Muscle of leg (tissue), 11 donors: Measurements from ENCODE around the gene SKAP1. TPM values are rescaled to one million over a fixed set of nuclear protein-coding genes. Genes with fewer than 3 reads are reported as not detected.

Experiments
- DNase-seq: peaks from one replicate; pipeline ENCODE4 v3.0.0; 2013
- H3K27ac ChIP-seq: one replicate; pipeline ENCODE4 v1.5.1; 2013; ENCODE audit warnings: mild to moderate bottlenecking, low read length, control low read depth
- H3K27me3 ChIP-seq: one replicate; pipeline ENCODE4 v1.6.1; 2013; ENCODE audit warnings: low read length; ENCODE audit not compliant: control insufficient read depth, insufficient read depth
- H3K36me3 ChIP-seq: one replicate; pipeline ENCODE4 v1.6.1; 2013; ENCODE audit warnings: low read length; ENCODE audit not compliant: control insufficient read depth, insufficient read depth
- H3K4me1 ChIP-seq: one replicate; pipeline ENCODE4 v1.6.1; 2013; ENCODE audit warnings: low read length; ENCODE audit not compliant: control insufficient read depth, insufficient read depth
- H3K4me3 ChIP-seq: one replicate; pipeline ENCODE4 v1.5.1; 2013; ENCODE audit warnings: low read length, control low read depth
- H3K9me3 ChIP-seq: replicated peaks from 2 replicates; pipeline ENCODE4 v1.6.1; 2013; ENCODE audit warnings: low read depth, low read length; ENCODE audit not compliant: control insufficient read depth
- WGBS: methylation state at CpG from one replicate; pipeline ENCODE4 v1.1.5; 2013; ENCODE audit warnings: missing lambda C conversion rate; ENCODE audit not compliant: insufficient coverage; 5-methylcytosine and 5-hydroxymethylcytosine counted together
- polyA plus RNA-seq, 8 donors: library from polyadenylated mRNA; unstranded; fragments of 120-200 nt; gene quantifications; one replicate each; pipeline versions ENCODE4 v1.2.1 to v1.2.3, GENCODE V29; 2013; ENCODE audit warnings: inconsistent platforms in 1 of 8, low replicate concordance in 1 of 8; ENCODE audit not compliant: insufficient read length in 8 of 8, insufficient read depth in 1 of 8
- total RNA-seq: library from RNA; stranded (reverse); fragments of 120-200 nt; gene quantifications from one replicate; pipeline ENCODE4 v1.2.4, GENCODE V29; 2013

Gene SKAP1
- total and polyA plus RNA-seq, 9 donors = 0.22 to 0.52 (median 0.37) TPM; not detected in 1

DNA sequence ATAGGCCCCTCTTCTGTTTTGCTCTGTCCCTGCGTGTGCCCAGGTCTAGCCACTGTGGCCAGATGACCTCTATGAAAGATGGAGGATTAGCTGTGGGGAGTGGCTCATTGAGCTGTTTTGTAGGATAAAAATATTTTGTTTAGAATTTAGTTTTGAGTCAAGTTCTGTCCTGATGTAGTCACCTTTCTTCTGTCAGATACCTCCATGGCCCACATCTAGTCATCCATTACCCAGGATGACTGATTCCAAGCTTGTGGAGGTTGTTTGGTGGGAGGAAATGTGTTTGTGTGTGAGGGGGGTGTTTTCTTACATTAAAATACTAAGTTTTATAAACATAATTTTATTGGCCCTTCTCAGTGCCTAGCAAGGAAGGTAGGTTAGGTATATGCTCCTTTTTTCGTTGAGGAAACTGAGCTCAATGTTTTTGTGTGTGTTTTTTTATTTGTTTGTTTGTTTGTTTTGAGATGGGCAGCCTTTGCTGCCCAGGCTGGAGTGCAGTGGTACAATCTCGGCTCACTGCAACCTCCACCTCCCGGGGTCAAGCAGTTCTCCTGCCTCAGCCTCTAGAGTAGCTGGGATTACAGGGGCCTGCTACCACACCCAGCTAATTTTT, 306.1 kb downstream of the SKAP1 start:
- Histone ChIP-seq H3K4me3 (no peak overlapping the region), H3K9me3 (no peaks in the 10 kb centered on the region), H3K27me3 (no peaks in the 10 kb centered on the region), H3K36me3 (peaks cover 45% of the 10 kb centered on the region), H3K4me1 (peaks cover 18% of the 10 kb centered on the region), H3K27ac (no peak overlapping the region)
- WGBS = no CpG with 5 or more reads among the region's 4 CpGs
- DNase-seq = no peak

- H3K27ac ChIP-seq = no peak overlapping the region
- 58% methylated on average over 4 of the region's 6 CpGs for WGBS
- H3K4me3 ChIP-seq = no peak overlapping the region
- H3K27me3 ChIP-seq = no peaks in the 10 kb centered on the region
- H3K36me3 ChIP-seq = peaks cover 49% of the 10 kb centered on the region
- DNase-seq = no peak
- peaks cover 18% of the 10 kb centered on the region for H3K4me1 ChIP-seq
- no peaks in the 10 kb centered on the region for H3K9me3 ChIP-seq
These were observed 306.9 kb downstream of the SKAP1 start for GRCh38 chr17:48123111-48123510.

DNA sequence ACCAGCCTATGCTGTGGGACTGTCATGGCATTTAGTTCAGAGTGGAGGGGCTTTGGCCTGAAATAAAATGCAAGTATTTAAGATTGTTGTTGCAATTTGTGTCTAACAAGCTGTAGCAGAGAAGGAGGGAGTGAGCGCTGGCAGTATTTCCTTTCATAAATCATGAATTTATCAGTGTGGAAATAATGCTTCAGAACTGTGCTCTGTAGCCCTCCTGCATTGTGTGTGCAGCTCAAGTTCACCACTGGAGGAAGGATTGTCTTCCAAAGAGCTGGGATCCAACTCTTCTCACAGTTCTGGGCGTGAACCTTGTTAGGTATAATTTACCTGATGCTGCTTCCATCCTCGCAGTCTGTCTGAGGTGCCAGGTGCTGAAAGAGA, 307.4 kb downstream of the SKAP1 start:
- H3K27me3 ChIP-seq = no peaks in the 10 kb centered on the region
- H3K9me3 ChIP-seq = no peaks in the 10 kb centered on the region
- H3K27ac ChIP-seq = no peak overlapping the region
- H3K36me3 ChIP-seq = peaks cover 52% of the 10 kb centered on the region
- no peak for DNase-seq
- WGBS = 83% methylated on average over 1 of the region's 3 CpGs
- peaks cover 16% of the 10 kb centered on the region for H3K4me1 ChIP-seq
- H3K4me3 ChIP-seq = no peak overlapping the region

DNA sequence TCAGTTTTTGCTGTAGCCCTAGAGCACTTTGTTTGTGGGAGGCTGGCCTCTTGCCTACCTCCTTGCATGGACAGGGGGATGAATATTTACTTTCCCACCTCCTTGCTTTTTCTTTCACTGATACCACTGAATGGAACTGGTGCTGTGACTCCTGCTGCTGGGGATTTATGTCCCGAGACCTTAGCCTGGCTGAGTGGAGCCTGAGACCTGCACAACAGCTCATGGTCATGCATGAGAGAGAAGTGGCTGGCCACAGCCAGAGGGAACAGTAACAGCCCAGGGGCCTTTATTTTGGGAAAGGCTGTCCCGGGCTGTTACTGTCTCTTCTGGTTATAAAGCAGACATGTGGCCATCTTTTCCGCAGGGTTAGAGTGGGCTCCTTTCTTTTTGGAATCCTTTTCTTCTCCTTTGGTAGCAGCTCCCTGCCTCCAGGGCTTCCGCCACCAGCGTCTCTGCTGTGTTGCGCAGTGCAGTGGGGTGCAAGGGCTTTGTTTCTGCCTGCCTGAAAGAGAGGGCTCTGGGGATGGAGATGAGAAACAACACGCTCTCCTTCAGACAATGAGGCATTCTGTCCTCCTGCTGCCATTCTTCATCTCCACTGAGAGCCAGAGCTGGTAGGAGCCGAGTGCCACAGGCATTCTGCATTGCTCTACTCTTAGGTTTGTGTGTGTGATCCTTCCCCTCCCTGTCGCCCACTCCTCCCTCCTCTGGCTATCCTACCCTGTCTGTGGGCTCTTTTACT, 307.9 kb downstream of the SKAP1 start:
- Histone ChIP-seq H3K9me3 (no peaks in the 10 kb centered on the region), H3K27me3 (no peaks in the 10 kb centered on the region), H3K36me3 (peaks cover 57% of the 10 kb centered on the region), H3K27ac (no peak overlapping the region), H3K4me3 (no peak overlapping the region), H3K4me1 (peaks cover 10% of the 10 kb centered on the region)
- DNase-seq = no peak
- WGBS = 88% methylated on average over 1 of the region's 9 CpGs

DNA sequence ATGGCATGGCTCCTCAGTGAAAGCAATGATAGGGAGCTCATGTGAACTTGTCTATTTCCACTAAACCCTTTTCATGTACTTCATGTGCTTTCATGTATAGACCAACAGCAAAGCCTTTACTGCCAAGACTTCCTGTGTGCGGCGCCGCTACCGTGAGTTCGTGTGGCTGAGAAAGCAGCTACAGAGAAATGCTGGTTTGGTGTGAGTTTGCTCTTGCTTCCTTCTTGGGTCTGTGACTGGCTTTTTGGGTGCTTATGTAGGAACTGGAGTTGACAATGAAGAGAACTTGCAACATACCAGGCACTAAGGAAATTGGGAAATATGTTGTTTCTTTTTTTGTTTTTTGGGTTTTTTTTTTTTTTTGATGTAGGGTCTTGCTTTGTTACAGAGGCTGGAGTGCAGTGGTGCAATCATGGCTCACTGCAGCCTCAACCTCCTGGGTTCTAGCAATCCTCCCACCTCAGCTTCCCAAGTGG, 316.8 kb downstream of the SKAP1 start:
- H3K36me3 ChIP-seq = peaks cover 18% of the 10 kb centered on the region
- peak; percentile 59 for DNase-seq
- no peak overlapping the region for H3K27ac ChIP-seq
- H3K27me3 ChIP-seq = no peaks in the 10 kb centered on the region
- WGBS = 76% methylated on average over 5 of the region's 5 CpGs
- peaks cover 7% of the 10 kb centered on the region for H3K4me1 ChIP-seq
- no peak overlapping the region for H3K4me3 ChIP-seq
- no peaks in the 10 kb centered on the region for H3K9me3 ChIP-seq

- DNase-seq = no peak
- no peaks in the 10 kb centered on the region for H3K9me3 ChIP-seq
- no peak overlapping the region for H3K27ac ChIP-seq
- H3K4me1 ChIP-seq = peaks cover 9% of the 10 kb centered on the region
- no peak overlapping the region for H3K4me3 ChIP-seq
- no peaks in the 10 kb centered on the region for H3K27me3 ChIP-seq
- peaks cover 11% of the 10 kb centered on the region for H3K36me3 ChIP-seq
- no CpG with 5 or more reads among the region's 2 CpGs for WGBS
These were observed 318.1 kb downstream of the SKAP1 start for GRCh38 chr17:48111937-48112241.

- 58% methylated on average over 9 of the region's 9 CpGs for WGBS
- Histone ChIP-seq H3K9me3 (no peaks in the 10 kb centered on the region), H3K4me3 (no peak overlapping the region), H3K27ac (no peak overlapping the region), H3K36me3 (peaks cover 8% of the 10 kb centered on the region), H3K27me3 (no peaks in the 10 kb centered on the region), H3K4me1 (peaks cover 12% of the 10 kb centered on the region)
- no peak for DNase-seq
These were observed 319.3 kb downstream of the SKAP1 start for GRCh38 chr17:48110761-48111160.

DNA sequence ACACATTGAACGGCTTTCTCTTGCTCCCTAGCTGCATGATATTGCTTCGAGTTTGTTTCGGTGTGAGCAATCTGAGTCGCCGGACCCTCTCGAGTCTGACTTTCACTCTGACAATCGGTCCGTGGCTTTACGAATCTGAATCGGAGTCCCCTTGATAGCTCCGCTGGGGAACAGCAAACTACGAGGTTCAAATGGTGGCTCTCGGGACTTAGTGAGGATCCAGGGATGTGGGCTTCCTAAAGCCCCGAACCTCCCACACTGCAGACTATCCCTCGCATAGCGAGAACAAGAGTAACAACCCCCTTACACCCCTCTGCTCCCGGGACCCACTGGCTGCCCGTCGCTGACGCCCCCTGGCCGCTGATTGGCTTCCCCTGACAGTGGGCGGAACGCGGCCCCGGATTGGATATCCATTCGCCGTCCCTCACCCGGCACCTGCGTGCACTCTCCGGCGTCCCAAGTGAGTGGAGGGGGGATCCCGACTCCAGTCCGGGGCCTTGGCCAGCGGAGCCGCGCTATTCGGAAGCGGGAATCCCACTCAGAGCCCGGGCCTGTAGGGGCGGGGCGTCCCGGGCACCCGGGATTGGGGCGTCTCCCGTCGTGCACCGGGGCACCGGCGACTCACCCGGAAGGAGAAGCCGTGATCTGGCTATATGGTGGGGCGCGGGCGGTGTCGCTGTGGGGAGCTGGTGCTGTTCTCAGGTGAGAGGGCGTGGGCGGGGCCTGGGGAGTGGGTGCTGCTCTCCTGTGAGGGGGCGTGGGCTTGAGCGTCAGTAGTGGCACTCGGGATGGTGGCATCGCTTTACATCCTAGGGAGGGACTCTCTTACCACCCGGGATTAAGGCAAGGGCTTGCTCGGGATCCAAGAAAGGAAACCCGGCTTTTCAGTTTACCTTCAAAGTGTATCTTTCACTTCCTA, 322.6 kb downstream of the SKAP1 start, which contains the start of gene SNX11:
TSS of gene SNX11 (plus strand) at position 630 of the 919 bp plus-strand sequence. CDS start 4,278 bp downstream, outside the sequence.
- no peaks in the 10 kb centered on the region for H3K27me3 ChIP-seq
- H3K9me3 ChIP-seq = no peaks in the 10 kb centered on the region
- peaks cover 12% of the 10 kb centered on the region for H3K4me1 ChIP-seq
- H3K27ac ChIP-seq = peak within 1 kb of the TSS; percentile 83
- DNase-seq = peak; percentile 93
- H3K4me3 ChIP-seq = peak within 1 kb of the TSS; percentile 62
- no peaks in the 10 kb centered on the region for H3K36me3 ChIP-seq
- WGBS = under 1% methylated on average over 47 of the region's 64 CpGs

DNA sequence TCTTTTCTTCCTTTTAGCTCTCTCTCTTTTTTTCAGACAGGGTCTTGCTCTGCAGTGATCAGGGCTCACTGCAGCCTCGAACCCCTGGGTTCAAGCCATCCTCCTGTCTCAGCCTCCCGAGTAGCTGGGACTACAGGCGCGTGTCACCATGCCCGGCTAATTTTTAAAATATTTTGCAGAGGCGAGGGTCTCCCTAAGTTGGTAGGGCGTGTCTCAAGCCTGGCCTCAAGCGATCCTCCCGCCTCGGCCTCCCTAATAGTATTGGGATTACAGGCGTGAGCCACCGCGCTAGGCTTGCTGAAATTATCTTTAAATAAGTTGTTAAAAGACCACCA, 323.2 kb downstream of the SKAP1 start:
- WGBS = 57% methylated on average over 9 of the region's 13 CpGs
- H3K4me1 ChIP-seq = peaks cover 12% of the 10 kb centered on the region
- DNase-seq = no peak

DNA sequence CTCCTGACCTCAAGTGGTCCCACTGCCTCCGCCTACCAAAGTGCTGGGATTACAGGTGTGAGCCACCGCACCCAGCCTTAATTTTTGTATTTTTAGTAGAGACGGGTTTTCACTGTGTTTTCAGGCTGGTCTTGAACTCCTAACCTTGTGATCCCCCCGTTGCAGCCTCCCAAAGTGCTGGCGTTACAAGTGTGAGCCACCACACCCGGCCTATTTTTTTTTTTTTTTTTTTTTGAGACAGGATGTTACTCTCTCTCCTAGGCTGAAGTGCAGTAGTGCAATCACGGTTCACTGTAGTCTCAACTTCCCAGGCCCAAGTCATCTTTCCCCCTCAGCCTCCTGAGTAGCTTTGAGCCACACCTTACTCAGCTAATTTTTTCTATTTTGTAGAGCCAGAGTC, 325.6 kb downstream of the SKAP1 start:
- WGBS = 80% methylated on average over 3 of the region's 7 CpGs
- no peaks in the 10 kb centered on the region for H3K36me3 ChIP-seq
- no peaks in the 10 kb centered on the region for H3K27me3 ChIP-seq
- H3K4me3 ChIP-seq = no peak overlapping the region
- no peak for DNase-seq
- H3K27ac ChIP-seq = no peak overlapping the region
- H3K4me1 ChIP-seq = peaks cover 21% of the 10 kb centered on the region
- H3K9me3 ChIP-seq = no peaks in the 10 kb centered on the region

More for the DNA sequence above, 323.2 kb downstream of the SKAP1 start:
- H3K27me3 ChIP-seq = no peaks in the 10 kb centered on the region
- H3K9me3 ChIP-seq = no peaks in the 10 kb centered on the region
- peak overlapping the region; percentile 62 for H3K4me3 ChIP-seq
- peak overlapping the region; percentile 83 for H3K27ac ChIP-seq
- H3K36me3 ChIP-seq = no peaks in the 10 kb centered on the region
